Upper lobe of left lung (tissue), 6 donors: Measurements from ENCODE around the gene RBM19. TPM values are rescaled to one million over a fixed set of nuclear protein-coding genes. Genes with fewer than 3 reads are reported as not detected.

Experiments
- ATAC-seq, 2 donors: fragments of 200-7000 bp; cut with Tn5 transposase; one replicate each; pipeline ENCODE4 v1.9.1; 2022; ENCODE audit warnings: mild to moderate bottlenecking in 2 of 2, moderate library complexity in 2 of 2; ENCODE audit not compliant: low FRiP score in 2 of 2
- DNase-seq, 2 donors: peaks; one replicate each; pipeline ENCODE4 v3.0.0-alpha.2; 2019 to 2020
- H3K27ac ChIP-seq, 4 donors: fragments of 200-600 bp; sonication (generic); one replicate each; pipeline ENCODE4 v1.5.1; 2016 to 2019
- H3K27me3 ChIP-seq, 4 donors: fragments of 200-600 bp; sonication (generic); one replicate each; pipeline ENCODE4 v1.5.1; 2017 to 2019
- H3K36me3 ChIP-seq, 4 donors: fragments of 200-600 bp; sonication (generic); one replicate each; pipeline ENCODE4 v1.5.1; 2016 to 2019
- H3K4me1 ChIP-seq, 4 donors: fragments of 200-600 bp; sonication (generic); one replicate each; pipeline ENCODE4 v1.5.1; 2018 to 2019
- H3K4me3 ChIP-seq, 4 donors: fragments of 200-600 bp; sonication (generic); one replicate each; pipeline ENCODE4 v1.5.1; 2017 to 2019; ENCODE audit warnings: mild to moderate bottlenecking in 2 of 4, moderate library complexity in 1 of 4
- H3K9me3 ChIP-seq, 4 donors: fragments of 200-600 bp; sonication (generic); one replicate each; pipeline ENCODE4 v1.5.1; 2018 to 2019
- EP300 ChIP-seq, 4 donors: sonication (generic); formaldehyde crosslinking; IDR thresholded peaks; one replicate each; pipeline ENCODE4 v1.5.1; 2017; ENCODE audit warnings: antibody characterized with exemption in 4 of 4, control low read depth in 2 of 4
- POLR2A ChIP-seq, 4 donors: fragments of 450-650 bp; IDR thresholded peaks; one replicate each; pipeline ENCODE4 v1.5.1; 2016 to 2017; ENCODE audit warnings: antibody characterized with exemption in 4 of 4, mild to moderate bottlenecking in 2 of 4
- POLR2AphosphoS5 ChIP-seq, 2 donors: sonication (generic); formaldehyde crosslinking; IDR thresholded peaks; one replicate each; pipeline ENCODE4 v1.5.1; 2017; ENCODE audit warnings: antibody characterized with exemption in 2 of 2
- WGBS, 2 donors: methylation state at CpG; one replicate each; pipeline ENCODE4 v1.1.5; 2017 to 2018; 5-methylcytosine and 5-hydroxymethylcytosine counted together
- total RNA-seq, 6 donors: library from RNA; depleted of rRNA in 4 of 6; stranded (reverse); fragments of >200 nt in 4 of 6; gene quantifications; one replicate each; pipeline versions ENCODE4 v1.1.0 to v1.2.1, GENCODE V29; 2016 to 2021
- TF ChIP-seq, protein P1 (sequence below), 6 experiments: fragments of 450-650 bp in 4 of 6; fragments of 200-600 bp in 2 of 6; sonication (generic) in 2 of 6; IDR thresholded peaks; one replicate each; pipeline ENCODE4 v1.5.1; 2016 to 2019; ENCODE audit warnings: antibody characterized with exemption in 6 of 6
- donor health status: DM: no; HTN: no; CAD: no; lungs with moderate emphysema.
- donor health status: DM: no; HTN: yes; CAD: no; lungs with severe emphysema.

RBM19 gene
- total RNA-seq, 6 donors from 2014 or later: 25.5 to 131 (median 39.9) TPM

DNA sequence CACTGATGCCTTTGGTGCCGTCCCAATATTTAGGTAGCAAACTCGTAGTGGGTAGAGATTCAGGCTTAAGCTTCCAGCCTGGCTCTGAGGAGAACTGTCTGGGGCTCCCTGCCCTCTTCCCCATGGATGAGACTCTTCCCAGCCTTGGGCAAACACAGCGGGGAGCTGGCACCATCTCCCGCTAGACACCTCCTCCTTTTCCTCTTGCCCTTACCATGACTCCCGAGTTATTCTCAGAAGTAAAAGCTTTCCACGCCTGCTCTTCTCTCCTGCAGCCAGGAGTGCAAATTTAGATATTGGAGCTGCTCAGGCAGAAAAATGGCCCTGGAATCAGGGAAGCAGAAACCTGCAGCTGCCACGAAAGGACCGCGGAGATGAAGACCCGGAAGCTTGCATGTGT, 45.6 kb upstream of the RBM19 start:
- Histone ChIP-seq H3K27ac (no peak overlapping the region), H3K36me3 (no peaks in the 10 kb centered on the region), H3K4me3 (no peak overlapping the region), H3K9me3 (no peaks in the 10 kb centered on the region), H3K27me3 (no peaks in the 10 kb centered on the region), H3K4me1 (no peaks in the 10 kb centered on the region)
- 72 to 77% methylated on average over 10 of the region's 10 CpGs for WGBS, 2 donors
- DNase-seq (no peak), ATAC-seq (no peak)
- TF ChIP-seq POLR2AphosphoS5 (IDR thresholded peaks at IDR 0.05) (no peak), EP300 (IDR thresholded peaks at IDR 0.05) (no peak), POLR2A (IDR thresholded peaks at IDR 0.05) (no peak)
- TF ChIP-seq, protein P1, sequence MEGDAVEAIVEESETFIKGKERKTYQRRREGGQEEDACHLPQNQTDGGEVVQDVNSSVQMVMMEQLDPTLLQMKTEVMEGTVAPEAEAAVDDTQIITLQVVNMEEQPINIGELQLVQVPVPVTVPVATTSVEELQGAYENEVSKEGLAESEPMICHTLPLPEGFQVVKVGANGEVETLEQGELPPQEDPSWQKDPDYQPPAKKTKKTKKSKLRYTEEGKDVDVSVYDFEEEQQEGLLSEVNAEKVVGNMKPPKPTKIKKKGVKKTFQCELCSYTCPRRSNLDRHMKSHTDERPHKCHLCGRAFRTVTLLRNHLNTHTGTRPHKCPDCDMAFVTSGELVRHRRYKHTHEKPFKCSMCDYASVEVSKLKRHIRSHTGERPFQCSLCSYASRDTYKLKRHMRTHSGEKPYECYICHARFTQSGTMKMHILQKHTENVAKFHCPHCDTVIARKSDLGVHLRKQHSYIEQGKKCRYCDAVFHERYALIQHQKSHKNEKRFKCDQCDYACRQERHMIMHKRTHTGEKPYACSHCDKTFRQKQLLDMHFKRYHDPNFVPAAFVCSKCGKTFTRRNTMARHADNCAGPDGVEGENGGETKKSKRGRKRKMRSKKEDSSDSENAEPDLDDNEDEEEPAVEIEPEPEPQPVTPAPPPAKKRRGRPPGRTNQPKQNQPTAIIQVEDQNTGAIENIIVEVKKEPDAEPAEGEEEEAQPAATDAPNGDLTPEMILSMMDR (IDR thresholded peaks at IDR 0.05): no peak

DNA sequence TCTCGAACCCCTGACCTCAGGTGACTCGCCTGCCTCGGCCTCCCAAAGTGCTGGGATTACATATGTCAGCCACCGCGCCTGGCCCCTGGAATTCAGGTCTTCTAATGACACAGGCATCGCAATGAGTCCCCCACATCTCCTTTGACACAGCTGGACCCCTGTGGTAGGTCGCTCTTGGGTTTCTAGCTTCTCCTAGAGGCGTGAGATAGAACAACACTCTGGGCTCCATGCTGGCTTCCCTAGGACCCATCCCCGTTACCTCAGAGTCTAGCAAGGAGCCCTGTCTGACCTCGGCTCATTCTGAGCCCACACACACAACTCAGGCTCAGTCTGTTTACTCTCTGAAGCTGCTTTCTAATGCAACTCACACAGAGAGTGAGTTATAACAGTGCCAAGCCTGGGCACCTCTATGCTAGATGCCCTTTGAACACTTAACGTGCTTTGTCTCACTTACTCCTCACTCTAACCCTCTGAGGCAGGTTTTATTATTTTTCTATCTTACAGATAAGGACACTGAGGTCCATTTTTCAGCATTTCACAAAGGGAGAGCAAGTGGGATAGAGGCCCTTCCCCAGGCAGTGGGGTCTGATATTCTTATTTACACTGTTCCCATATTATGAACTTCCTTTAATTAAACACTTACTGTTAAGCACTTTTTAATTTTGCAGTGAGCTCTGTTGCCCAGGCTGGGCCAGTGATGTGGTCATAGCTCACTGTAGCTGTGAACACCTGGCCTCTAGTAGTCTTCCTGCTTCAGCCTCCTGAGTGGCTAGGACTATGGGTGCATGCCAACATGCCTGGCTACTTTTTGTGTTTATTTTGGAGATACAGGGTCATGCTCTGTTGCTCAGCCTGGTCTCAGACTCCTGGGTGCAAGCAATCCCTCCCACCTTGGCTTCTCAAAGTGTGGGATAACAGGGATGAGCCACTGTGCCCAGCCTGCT, 40.6 kb upstream of the RBM19 start:
- ATAC-seq (no peak), DNase-seq (no peak)
- no peaks in the 10 kb centered on the region for H3K4me1 ChIP-seq
- TF ChIP-seq, protein P1 (IDR thresholded peaks at IDR 0.05): no peak
- TF ChIP-seq EP300 (IDR thresholded peaks at IDR 0.05): no peak
- no peak for TF ChIP-seq POLR2A (IDR thresholded peaks at IDR 0.05)
- TF ChIP-seq POLR2AphosphoS5 (IDR thresholded peaks at IDR 0.05): no peak
- H3K27ac ChIP-seq: no peak overlapping the region
- no peaks in the 10 kb centered on the region for H3K36me3 ChIP-seq
- H3K4me3 ChIP-seq: no peak overlapping the region
- H3K9me3 ChIP-seq: no peaks in the 10 kb centered on the region
- WGBS, 2 donors: 71 to 77% methylated on average over 11 of the region's 11 CpGs
- H3K27me3 ChIP-seq: no peaks in the 10 kb centered on the region

DNA sequence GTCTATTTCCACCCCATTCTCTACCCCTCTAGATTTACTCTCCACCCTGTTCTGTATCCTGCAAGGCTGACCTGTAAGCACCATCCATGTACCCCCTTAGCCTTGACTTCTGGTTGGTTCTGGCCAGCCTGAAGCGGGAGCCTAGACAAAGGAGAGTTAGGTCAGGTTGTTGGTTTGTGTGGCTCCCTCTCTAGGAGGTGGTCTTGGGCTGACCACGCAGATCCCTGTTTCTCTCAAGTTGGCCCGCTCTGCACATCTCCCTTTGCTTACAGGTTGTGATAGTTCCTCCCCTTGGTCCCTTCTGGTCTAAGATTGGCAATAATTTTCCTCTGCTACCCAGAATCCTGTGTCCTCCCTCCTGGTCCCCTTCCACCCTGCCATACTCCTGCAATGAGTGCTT, 38.3 kb upstream of the RBM19 start:
- 85 to 93% methylated on average over 3 of the region's 3 CpGs for WGBS, 2 donors
- Histone ChIP-seq H3K4me1 (no peaks in the 10 kb centered on the region), H3K9me3 (no peaks in the 10 kb centered on the region), H3K27me3 (no peaks in the 10 kb centered on the region), H3K4me3 (no peak overlapping the region), H3K36me3 (no peaks in the 10 kb centered on the region), H3K27ac (no peak overlapping the region)
- ATAC-seq (no peak), DNase-seq (no peak)
- TF ChIP-seq POLR2A (IDR thresholded peaks at IDR 0.05): no peak
- no peak for TF ChIP-seq POLR2AphosphoS5 (IDR thresholded peaks at IDR 0.05)
- TF ChIP-seq, protein P1 (IDR thresholded peaks at IDR 0.05): no peak
- TF ChIP-seq EP300 (IDR thresholded peaks at IDR 0.05): no peak

DNA sequence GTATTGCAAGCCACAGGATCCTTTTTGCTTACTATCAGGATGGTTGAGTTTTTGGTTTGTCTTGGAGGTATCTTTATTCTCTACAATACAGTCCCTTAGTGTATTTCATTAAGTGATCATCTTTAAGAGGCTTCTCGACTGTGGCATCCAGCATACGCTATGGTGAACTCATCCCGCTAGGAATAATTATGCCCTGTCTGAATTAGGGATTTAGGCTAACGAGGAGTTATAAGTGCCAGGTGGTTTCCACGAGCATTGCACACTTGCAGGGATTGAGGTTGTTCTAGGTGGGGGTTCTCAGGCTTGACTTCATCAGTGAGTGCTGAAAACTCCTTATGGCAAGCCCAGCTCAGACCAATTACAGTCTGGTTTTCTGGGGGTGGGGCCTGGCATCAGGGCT, 37.2 kb upstream of the RBM19 start:
- Histone ChIP-seq H3K9me3 (no peaks in the 10 kb centered on the region), H3K4me1 (no peaks in the 10 kb centered on the region), H3K36me3 (no peaks in the 10 kb centered on the region), H3K27me3 (no peaks in the 10 kb centered on the region), H3K27ac (no peak overlapping the region), H3K4me3 (no peak overlapping the region)
- ATAC-seq: no peak
- 75 to 81% methylated on average over 5 of the region's 5 CpGs for WGBS, 2 donors
- TF ChIP-seq POLR2A (IDR thresholded peaks at IDR 0.05) (no peak), POLR2AphosphoS5 (IDR thresholded peaks at IDR 0.05) (no peak), EP300 (IDR thresholded peaks at IDR 0.05) (no peak)
- TF ChIP-seq, protein P1 (IDR thresholded peaks at IDR 0.05): no peak
- DNase-seq: no peak
